Astrocyte (in vitro differentiated cells and primary cell): ENCODE measurements around the gene CDK15.

ENCODE experiments used
- CTCF ChIP-seq: IDR thresholded peaks from 2 replicates; pipeline ENCODE4 v1.5.1; 2011; ENCODE audit warnings: low read depth, mild to moderate bottlenecking, inconsistent platforms, low read length, moderate library complexity; ENCODE audit not compliant: insufficient read depth
- EZH2 ChIP-seq: IDR thresholded peaks from 2 replicates; pipeline ENCODE4 v1.6.1; 2012; ENCODE audit warnings: mild to moderate bottlenecking, low read length, inconsistent platforms; ENCODE audit not compliant: insufficient read depth

- TF ChIP-seq CTCF (no peak), EZH2 (no peak)
Measured at GRCh38 chr2:201813996-201814760, 7.8 kb downstream of the CDK15 start.
